MG63 (cell line): ENCODE results near the gene MEIS1. TPM values are rescaled to one million over a fixed set of nuclear protein-coding genes. Genes with fewer than 3 reads are reported as not detected.

ENCODE experiments used
- DNase-seq: peaks from one replicate; pipeline ENCODE4 v3.0.0-alpha.2; 2020
- H3K27me3 ChIP-seq: fragments of 250-450 bp; sonication (Bioruptor Pico); 2 replicates; pipeline ENCODE4 v1.5.1; 2020; ENCODE audit warnings: mild to moderate bottlenecking, moderate library complexity
- H3K36me3 ChIP-seq: fragments of 250-450 bp; sonication (Bioruptor Pico); 2 replicates; pipeline ENCODE4 v1.5.1; 2020; ENCODE audit warnings: mild to moderate bottlenecking, moderate library complexity
- H3K4me3 ChIP-seq: fragments of 250-450 bp; sonication (Bioruptor Pico); 2 replicates; pipeline ENCODE4 v1.5.1; 2020; ENCODE audit warnings: mild to moderate bottlenecking, moderate library complexity
- H3K9me3 ChIP-seq: fragments of 250-450 bp; sonication (Bioruptor Pico); 2 replicates; pipeline ENCODE4 v1.5.1; 2020; ENCODE audit warnings: mild to moderate bottlenecking, moderate library complexity
- total RNA-seq: library from RNA; depleted of rRNA; stranded (reverse); fragments of >200 nt; shearing (Covaris generic); gene quantifications from 2 replicates; pipeline ENCODE4 v1.2.3, GENCODE V29; 2014; ENCODE audit warnings: low replicate concordance

Gene MEIS1
- total RNA-seq, 1 experiment from 2014 or later: 3.6 TPM

DNA sequence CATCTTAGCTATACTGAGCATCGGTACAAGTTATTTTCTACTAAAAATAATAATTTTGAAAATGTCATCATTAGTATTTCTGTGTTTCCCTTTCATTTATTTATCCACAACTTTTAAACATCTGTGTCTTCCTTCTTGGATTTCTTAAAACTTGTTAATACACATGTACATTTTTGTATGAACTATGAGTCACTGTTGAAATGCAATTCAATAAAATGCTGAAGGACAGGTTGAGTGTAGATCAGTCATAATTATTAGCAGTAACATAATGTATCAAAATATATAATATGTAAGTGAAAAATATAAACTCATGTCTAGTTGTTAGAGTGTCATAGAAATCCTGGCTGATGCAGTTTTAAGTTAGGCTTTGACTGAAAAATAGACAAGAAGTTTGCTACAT, 115.9 kb downstream of the MEIS1 start:
- Histone ChIP-seq H3K9me3 (no peaks in the 10 kb centered on the region), H3K4me3 (no peak overlapping the region), H3K27me3 (no peaks in the 10 kb centered on the region), H3K36me3 (no peaks in the 10 kb centered on the region; the same call in 1 of the 2 replicates)
- DNase-seq: no peak

GRCh38 chr2:66553370-66553769, 118.4 kb downstream of the MEIS1 start:
- Histone ChIP-seq H3K27me3 (no peaks in the 10 kb centered on the region), H3K4me3 (no peak overlapping the region), H3K9me3 (no peaks in the 10 kb centered on the region), H3K36me3 (no peaks in the 10 kb centered on the region)
- DNase-seq: no peak

GRCh38 chr2:66555091-66555490, 120.2 kb downstream of the MEIS1 start:
- Histone ChIP-seq H3K4me3 (no peak overlapping the region), H3K9me3 (no peaks in the 10 kb centered on the region), H3K36me3 (no peaks in the 10 kb centered on the region), H3K27me3 (no peaks in the 10 kb centered on the region)
- no peak for DNase-seq

GRCh38 chr2:66555501-66556324, 120.8 kb downstream of the MEIS1 start:
- H3K36me3 ChIP-seq: no peaks in the 10 kb centered on the region
- no peaks in the 10 kb centered on the region for H3K27me3 ChIP-seq
- DNase-seq: no peak
- H3K9me3 ChIP-seq: no peaks in the 10 kb centered on the region
- no peak overlapping the region for H3K4me3 ChIP-seq

- no peak overlapping the region for H3K4me3 ChIP-seq
- H3K36me3 ChIP-seq: no peaks in the 10 kb centered on the region
- no peak for DNase-seq
- H3K9me3 ChIP-seq: no peaks in the 10 kb centered on the region
- H3K27me3 ChIP-seq: no peaks in the 10 kb centered on the region
Observed at GRCh38 chr2:66559672-66560071, 124.7 kb downstream of the MEIS1 start.

DNA sequence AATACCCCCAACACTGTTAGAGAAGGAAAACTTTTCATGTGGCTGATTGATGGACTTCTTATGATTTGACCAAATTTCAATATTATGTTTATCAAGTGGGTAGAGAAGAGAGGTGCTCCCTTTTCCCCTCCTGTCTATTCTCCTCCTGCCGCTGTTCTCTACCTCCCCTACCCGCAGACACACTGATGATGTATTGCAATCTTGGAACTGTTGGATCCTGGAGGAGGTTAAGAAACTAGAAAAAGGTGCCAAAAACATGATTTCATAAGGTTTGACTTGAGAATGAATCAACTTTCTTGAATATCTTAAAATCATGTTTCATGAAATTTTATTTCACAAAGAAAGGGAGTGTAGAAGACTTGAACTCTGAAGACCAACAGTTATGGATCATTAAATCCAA, 125.8 kb downstream of the MEIS1 start:
- H3K9me3 ChIP-seq: no peaks in the 10 kb centered on the region
- no peaks in the 10 kb centered on the region for H3K36me3 ChIP-seq
- H3K4me3 ChIP-seq: no peak overlapping the region
- DNase-seq: no peak
- H3K27me3 ChIP-seq: no peaks in the 10 kb centered on the region

- no peaks in the 10 kb centered on the region for H3K9me3 ChIP-seq
- H3K27me3 ChIP-seq: no peaks in the 10 kb centered on the region
- peak; percentile 41 for DNase-seq
- no peak overlapping the region for H3K4me3 ChIP-seq
- H3K36me3 ChIP-seq: no peaks in the 10 kb centered on the region
Observed at GRCh38 chr2:66561645-66562303, 126.8 kb downstream of the MEIS1 start.

GRCh38 chr2:66562304-66562685, 127.4 kb downstream of the MEIS1 start:
- no peaks in the 10 kb centered on the region for H3K36me3 ChIP-seq
- no peaks in the 10 kb centered on the region for H3K27me3 ChIP-seq
- no peak overlapping the region for H3K4me3 ChIP-seq
- H3K9me3 ChIP-seq: no peaks in the 10 kb centered on the region
- no peak for DNase-seq

- H3K4me3 ChIP-seq: no peak overlapping the region
- no peak for DNase-seq
Observed at GRCh38 chr2:66563473-66563872, 128.5 kb downstream of the MEIS1 start.

DNA sequence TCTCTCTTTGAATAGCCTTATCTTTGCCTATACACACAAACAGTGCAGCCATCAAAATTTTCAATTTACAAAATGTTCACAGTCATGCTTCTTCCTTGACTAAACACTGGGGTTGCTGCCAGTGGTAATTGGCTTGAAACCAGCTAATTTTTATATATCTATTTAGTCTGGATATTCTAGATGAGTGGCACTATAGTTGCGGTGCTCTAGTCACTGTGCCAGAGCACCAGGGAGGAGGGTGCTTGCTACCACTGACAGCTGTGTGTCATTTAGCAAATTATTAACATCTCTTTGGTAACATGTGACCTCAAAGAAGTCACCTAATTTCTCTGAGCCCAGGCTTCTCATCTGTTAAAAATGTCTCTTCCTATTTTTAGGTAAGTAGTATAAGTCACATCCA, 130.4 kb downstream of the MEIS1 start:
- peak; percentile 27 for DNase-seq
- Histone ChIP-seq H3K4me3 (no peak overlapping the region), H3K9me3 (no peaks in the 10 kb centered on the region)

More at GRCh38 chr2:66563473-66563872, 128.5 kb downstream of the MEIS1 start:
- Histone ChIP-seq H3K9me3 (no peaks in the 10 kb centered on the region), H3K36me3 (no peaks in the 10 kb centered on the region), H3K27me3 (no peaks in the 10 kb centered on the region)

DNA sequence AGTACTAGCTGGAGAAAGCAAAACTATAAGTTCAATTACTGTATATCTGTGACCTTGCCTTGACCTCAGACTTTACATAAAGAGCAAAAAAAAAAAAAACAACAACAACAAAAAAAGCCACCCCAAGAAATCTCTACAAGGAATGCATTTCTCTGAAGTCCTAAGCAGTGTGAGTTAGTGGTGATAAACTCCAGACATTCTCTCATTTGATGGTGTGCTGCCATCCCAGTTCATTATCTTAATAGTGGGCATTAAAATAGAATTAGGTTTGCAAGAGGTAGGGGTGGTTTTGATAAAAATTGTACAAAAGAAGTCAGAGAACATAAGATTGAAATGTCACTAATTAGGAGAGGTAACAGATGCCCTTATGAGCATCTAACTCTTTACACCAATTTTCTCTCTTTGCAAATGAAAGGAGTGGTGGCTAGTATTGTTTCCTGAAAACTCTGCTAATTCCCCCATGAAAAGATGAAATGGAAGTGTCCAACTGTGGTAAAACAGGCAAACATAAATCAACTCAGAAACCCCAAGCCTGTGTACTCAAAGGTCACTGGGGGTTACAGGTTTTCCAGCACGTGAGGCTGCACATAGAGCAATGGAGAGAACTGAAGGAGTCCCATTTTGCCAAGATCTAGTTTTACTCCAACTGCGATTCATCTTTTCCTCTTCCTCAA, 131.9 kb downstream of the MEIS1 start:
- DNase-seq: no peak
- Histone ChIP-seq H3K4me3 (no peak overlapping the region), H3K9me3 (no peaks in the 10 kb centered on the region), H3K27me3 (no peaks in the 10 kb centered on the region), H3K36me3 (no peaks in the 10 kb centered on the region)

More for the DNA sequence above, 130.4 kb downstream of the MEIS1 start:
- Histone ChIP-seq H3K27me3 (no peaks in the 10 kb centered on the region), H3K36me3 (no peaks in the 10 kb centered on the region)

GRCh38 chr2:66567729-66568128, 132.8 kb downstream of the MEIS1 start:
- Histone ChIP-seq H3K27me3 (no peaks in the 10 kb centered on the region), H3K9me3 (no peaks in the 10 kb centered on the region), H3K4me3 (no peak overlapping the region), H3K36me3 (no peaks in the 10 kb centered on the region; the same call in 1 of the 2 replicates)
- no peak for DNase-seq

- DNase-seq: no peak
- H3K9me3 ChIP-seq: no peaks in the 10 kb centered on the region
- no peak overlapping the region for H3K4me3 ChIP-seq
- H3K27me3 ChIP-seq: no peaks in the 10 kb centered on the region
- no peaks in the 10 kb centered on the region; the same call in 1 of the 2 replicates for H3K36me3 ChIP-seq
Observed at GRCh38 chr2:66568650-66569300, 133.8 kb downstream of the MEIS1 start.

- DNase-seq: no peak
- H3K36me3 ChIP-seq: no peaks in the 10 kb centered on the region; the same call in 1 of the 2 replicates
- no peaks in the 10 kb centered on the region for H3K27me3 ChIP-seq
- no peak overlapping the region for H3K4me3 ChIP-seq
- H3K9me3 ChIP-seq: no peaks in the 10 kb centered on the region
Observed at GRCh38 chr2:66569321-66569851, 134.5 kb downstream of the MEIS1 start.

DNA sequence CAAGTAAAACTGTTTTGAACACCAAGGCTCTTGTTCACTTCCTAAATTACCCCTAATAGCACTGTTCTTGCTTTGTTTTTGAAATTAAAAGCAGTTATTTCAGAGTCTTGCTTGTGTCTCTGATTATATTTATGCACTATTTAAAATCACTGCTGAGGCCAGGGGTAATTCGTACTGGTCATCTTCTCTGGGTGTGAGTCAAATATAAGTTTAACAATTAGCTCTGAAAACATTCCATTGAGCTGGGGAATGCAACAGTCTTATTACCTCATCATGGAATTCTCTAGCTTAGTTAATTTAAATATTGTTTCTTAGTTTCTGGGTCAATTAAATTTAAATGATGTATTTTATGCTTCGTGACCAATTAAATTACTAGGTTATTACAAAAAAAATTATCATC, 135.0 kb downstream of the MEIS1 start:
- Histone ChIP-seq H3K9me3 (no peaks in the 10 kb centered on the region), H3K27me3 (no peaks in the 10 kb centered on the region), H3K4me3 (no peak overlapping the region), H3K36me3 (no peaks in the 10 kb centered on the region; the same call in 1 of the 2 replicates)
- no peak for DNase-seq

- DNase-seq: no peak
- no peaks in the 10 kb centered on the region for H3K27me3 ChIP-seq
- no peak overlapping the region for H3K4me3 ChIP-seq
- H3K36me3 ChIP-seq: no peaks in the 10 kb centered on the region; the same call in 1 of the 2 replicates
- no peaks in the 10 kb centered on the region for H3K9me3 ChIP-seq
Observed at GRCh38 chr2:66570471-66570870, 135.5 kb downstream of the MEIS1 start.

DNA sequence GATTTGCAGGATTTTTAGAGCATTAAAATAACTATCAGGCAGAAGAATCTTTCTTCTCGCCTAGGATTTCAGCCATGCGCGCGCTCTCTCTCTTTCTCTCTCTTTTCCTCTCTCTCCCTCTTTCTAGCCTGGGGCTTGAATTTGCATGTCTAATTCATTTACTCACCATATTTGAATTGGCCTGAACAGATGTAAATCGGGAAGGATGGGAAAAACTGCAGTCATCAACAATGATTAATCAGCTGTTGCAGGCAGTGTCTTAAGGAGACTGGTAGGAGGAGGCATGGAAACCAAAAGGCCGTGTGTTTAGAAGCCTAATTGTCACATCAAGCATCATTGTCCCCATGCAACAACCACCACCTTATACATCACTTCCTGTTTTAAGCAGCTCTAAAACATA, 137.0 kb downstream of the MEIS1 start:
- no peak for DNase-seq
- Histone ChIP-seq H3K9me3 (no peaks in the 10 kb centered on the region), H3K4me3 (no peak overlapping the region), H3K27me3 (no peaks in the 10 kb centered on the region), H3K36me3 (no peaks in the 10 kb centered on the region; the same call in 1 of the 2 replicates)
